HepG2 (cell line): ENCODE data around the gene IL3RA. TPM values are rescaled to one million over a fixed set of nuclear protein-coding genes. Genes with fewer than 3 reads are reported as not detected.

Experiments used
- ARID2 ChIP-seq: sonication (generic); formaldehyde crosslinking; IDR thresholded peaks from 2 replicates; pipeline ENCODE4 v1.8.1; 2022; ENCODE audit warnings: mild to moderate bottlenecking, missing genetic modification reagents, borderline replicate concordance
- ATF7-NPFF ChIP-seq: sonication (generic); formaldehyde crosslinking; IDR thresholded peaks from 2 replicates; pipeline ENCODE4 v1.8.1; 2023; ENCODE audit warnings: mild to moderate bottlenecking, low read depth, missing genetic modification reagents, moderate library complexity
- ATM ChIP-seq: fragments of 450-650 bp; IDR thresholded peaks from 2 replicates; pipeline ENCODE4 v1.7.1; 2017; ENCODE audit warnings: mild to moderate bottlenecking, borderline replicate concordance
- BRF2 ChIP-seq: sonication (generic); formaldehyde crosslinking; IDR thresholded peaks from 2 replicates; pipeline ENCODE4 v1.8.1; 2022; ENCODE audit warnings: mild to moderate bottlenecking, missing genetic modification reagents
- CAMTA2 ChIP-seq: sonication (generic); formaldehyde crosslinking; IDR thresholded peaks from 2 replicates; pipeline ENCODE4 v1.4.0; 2020; ENCODE audit warnings: mild to moderate bottlenecking, missing genetic modification reagents, borderline replicate concordance
- CENPT ChIP-seq: sonication (generic); formaldehyde crosslinking; IDR thresholded peaks from 2 replicates; pipeline ENCODE4 v1.8.0; 2022; ENCODE audit warnings: low read depth, mild to moderate bottlenecking, moderate library complexity, missing genetic modification reagents
- CREB3 ChIP-seq: sonication (generic); formaldehyde crosslinking; IDR thresholded peaks from 2 replicates; pipeline ENCODE4 v1.5.0; 2020; ENCODE audit warnings: missing genetic modification reagents
- FIP1L1 ChIP-seq: fragments of 200-400 bp; formaldehyde crosslinking; IDR thresholded peaks from 2 replicates; pipeline ENCODE4 v1.6.1; 2018; ENCODE audit warnings: low read depth, mild to moderate bottlenecking, low read length, moderate library complexity, borderline replicate concordance; ENCODE audit not compliant: insufficient read depth
- KDM5A ChIP-seq: fragments of 200-600 bp; sonication (generic); IDR thresholded peaks from 2 replicates; pipeline ENCODE4 v1.7.0; 2018; ENCODE audit warnings: antibody characterized with exemption, mild to moderate bottlenecking, low read length, borderline replicate concordance
- MXD4 ChIP-seq: IDR thresholded peaks from 2 replicates; pipeline ENCODE4 v1.6.1; 2016; ENCODE audit warnings: mild to moderate bottlenecking, missing biosample characterization, missing genetic modification reagents
- POGZ ChIP-seq: sonication (generic); formaldehyde crosslinking; IDR thresholded peaks from 2 replicates; pipeline ENCODE4 v1.4.0; 2020; ENCODE audit warnings: mild to moderate bottlenecking, missing genetic modification reagents
- TEAD3 ChIP-seq: optimal IDR thresholded peaks from 2 replicates; pipeline ENCODE3; 2016; ENCODE audit warnings: borderline replicate concordance
- WIZ ChIP-seq: sonication (generic); formaldehyde crosslinking; IDR thresholded peaks from 2 replicates; pipeline ENCODE4 v1.5.1; 2020; ENCODE audit warnings: mild to moderate bottlenecking, missing genetic modification reagents
- ZBTB39 ChIP-seq: sonication (generic); formaldehyde crosslinking; IDR thresholded peaks from 2 replicates; pipeline ENCODE4 v1.5.0; 2020; ENCODE audit warnings: missing genetic modification reagents
- ZFP36 ChIP-seq: fragments of 150-350 bp; IDR thresholded peaks from 2 replicates; pipeline ENCODE4 v1.6.1; 2018; ENCODE audit warnings: borderline replicate concordance, low read length, low read depth; ENCODE audit not compliant: partially characterized antibody
- ZNF253 ChIP-seq: sonication (generic); formaldehyde crosslinking; IDR thresholded peaks from 2 replicates; pipeline ENCODE4 v1.8.0; 2022; ENCODE audit warnings: mild to moderate bottlenecking, missing genetic modification reagents, borderline replicate concordance
- ZNF256 ChIP-seq: sonication (generic); formaldehyde crosslinking; conservative IDR thresholded peaks from 2 replicates; pipeline ENCODE4 v1.4.0; 2020; ENCODE audit warnings: missing genetic modification reagents
- ZNF329 ChIP-seq: sonication (generic); formaldehyde crosslinking; IDR thresholded peaks from 2 replicates; pipeline ENCODE4 v1.9.0; 2021; ENCODE audit warnings: low read depth, mild to moderate bottlenecking, missing genetic modification reagents
- ZNF468 ChIP-seq: sonication (generic); formaldehyde crosslinking; IDR thresholded peaks from 2 replicates; pipeline ENCODE4 v1.8.0; 2022; ENCODE audit warnings: mild to moderate bottlenecking, moderate library complexity, missing genetic modification reagents
- ZNF543 ChIP-seq: sonication (generic); formaldehyde crosslinking; IDR thresholded peaks from 2 replicates; pipeline ENCODE4 v1.4.0; 2020; ENCODE audit warnings: mild to moderate bottlenecking, missing genetic modification reagents
- ZNF639 ChIP-seq: conservative IDR thresholded peaks from 2 replicates; pipeline ENCODE4 v1.6.1; 2018; ENCODE audit warnings: missing genetic modification reagents
- ZNF7 ChIP-seq: IDR thresholded peaks from 2 replicates; pipeline ENCODE4 v1.6.1; 2016; ENCODE audit warnings: missing biosample characterization, missing genetic modification reagents
- ZNF766 ChIP-seq: sonication (generic); formaldehyde crosslinking; IDR thresholded peaks from 2 replicates; pipeline ENCODE4 v1.5.0; 2020; ENCODE audit warnings: missing genetic modification reagents, borderline replicate concordance
- ZNF83 ChIP-seq: sonication (generic); formaldehyde crosslinking; IDR thresholded peaks from 2 replicates; pipeline ENCODE4 v1.4.0; 2020; ENCODE audit warnings: missing genetic modification reagents, mild to moderate bottlenecking, borderline replicate concordance
- ZSCAN29 ChIP-seq: sonication (generic); formaldehyde crosslinking; conservative IDR thresholded peaks from 2 replicates; pipeline ENCODE4 v1.4.0; 2020; ENCODE audit warnings: mild to moderate bottlenecking, missing genetic modification reagents
- polyA plus RNA-seq, 8 experiments: library from polyadenylated mRNA; depleted of rRNA in 3 of 8; stranded (reverse) in 7 of 8; unstranded in 1 of 8; fragments of >200 nt; fragmentation: Illumina TruSeq in 4 of 8; extraction: Trizol in 4 of 8; gene quantifications; 2 replicates each; pipeline versions ENCODE4 v1.2.1 to v1.2.3, GENCODE V29; 2011 to 2016; ENCODE audit warnings: low read depth in 4 of 8, missing spikeins in 1 of 8, mixed read lengths in 1 of 8; ENCODE audit not compliant: insufficient read depth in 1 of 8
- total RNA-seq, 5 experiments: library from RNA; depleted of rRNA; stranded (reverse); fragments of >200 nt; fragmentation: Illumina TruSeq; extraction: Trizol; gene quantifications; 2 replicates each; pipeline ENCODE4 v1.2.3, GENCODE V29; 2016; ENCODE audit warnings: low read depth in 1 of 5

Gene IL3RA
- total and polyA plus RNA-seq, 2 of the 13 experiments (the other 11 are each of a cell fraction or from before 2014, with no cell fraction given): not detected

- no peak for TF ChIP-seq ZBTB39 (CRISPR knock-in tag)
- TF ChIP-seq ZSCAN29 (CRISPR knock-in tag): no peak
- TF ChIP-seq MXD4 (CRISPR knock-in tag): peak; percentile 85
- peak; percentile 78; the same call in 1 of the 2 replicates for TF ChIP-seq KDM5A
- TF ChIP-seq ZNF468 (CRISPR knock-in tag): no peak; the same call in 1 of the 2 replicates
- TF ChIP-seq WIZ (CRISPR knock-in tag): 0 out of 2 replicates have a peak, but pooled peaks have one; percentile 56
- TF ChIP-seq ZNF766: peak; percentile 53; the same call in 1 of the 2 replicates
- no peak for TF ChIP-seq ZFP36
- TF ChIP-seq ZNF639 (CRISPR knock-in tag): 0 out of 2 replicates have a peak, but pooled peaks have one; percentile 22
- peak; percentile 79 for TF ChIP-seq CAMTA2 (CRISPR knock-in tag)
- no peak for TF ChIP-seq ZNF7 (CRISPR knock-in tag)
- peak; percentile 40; the same call in 1 of the 2 replicates for TF ChIP-seq CREB3 (CRISPR knock-in tag)
- no peak for TF ChIP-seq ATM
- no peak for TF ChIP-seq ARID2 (CRISPR knock-in tag)
- peak; percentile 69 for TF ChIP-seq ZNF543
- peak; percentile 85 for TF ChIP-seq TEAD3 (CRISPR knock-in tag)
- TF ChIP-seq FIP1L1: no peak
- peak; percentile 97 for TF ChIP-seq ZNF83 (CRISPR knock-in tag)
- TF ChIP-seq ZNF253 (CRISPR knock-in tag): no peak
- no peak for TF ChIP-seq CENPT
- peak; percentile 34; the same call in 1 of the 2 replicates for TF ChIP-seq BRF2 (CRISPR knock-in tag)
- no peak; the same call in 1 of the 2 replicates for TF ChIP-seq ZNF256 (CRISPR knock-in tag)
- TF ChIP-seq ATF7-NPFF: peak; percentile 65; the same call in 1 of the 2 replicates
- TF ChIP-seq ZNF329 (CRISPR knock-in tag): no peak
- peak; percentile 75 for TF ChIP-seq POGZ (CRISPR knock-in tag)
These were observed 55.3 kb downstream of the IL3RA start, which contains the start of gene SLC25A6 (continued) for GRCh38 chrX:1391707-1392375.
